ENCODE measurements around the gene ANKRD35. TPM values are rescaled to one million over a fixed set of nuclear protein-coding genes. Genes with fewer than 3 reads are reported as not detected.

ANKRD35 gene
- total RNA-seq, 1 donor from 2014 or later: 0.82 TPM

DNA sequence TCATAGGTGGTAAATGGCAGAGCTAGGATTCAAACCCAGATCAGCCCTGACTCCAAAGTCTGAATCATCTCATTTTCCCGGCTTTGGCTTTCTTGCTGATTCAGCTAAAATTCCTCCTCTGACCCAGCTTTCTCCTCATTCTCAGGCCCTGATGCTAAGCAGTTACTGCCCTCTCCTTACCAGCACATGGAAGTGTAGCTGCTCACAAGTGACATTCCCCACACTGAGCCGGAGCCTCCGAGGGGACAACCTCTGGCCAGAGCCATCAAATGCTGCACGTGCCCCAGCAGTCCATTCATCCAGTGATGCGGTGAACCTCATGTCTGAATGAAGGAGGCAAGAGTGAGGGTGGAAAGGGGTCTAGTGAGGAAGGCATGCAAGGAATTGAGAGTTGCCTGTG, 13.1 kb upstream of the ANKRD35 start:
- no peak for FAIRE-seq
- no peak for DNase-seq (ENCODE audit: low spot score in 2 of 2)

DNA sequence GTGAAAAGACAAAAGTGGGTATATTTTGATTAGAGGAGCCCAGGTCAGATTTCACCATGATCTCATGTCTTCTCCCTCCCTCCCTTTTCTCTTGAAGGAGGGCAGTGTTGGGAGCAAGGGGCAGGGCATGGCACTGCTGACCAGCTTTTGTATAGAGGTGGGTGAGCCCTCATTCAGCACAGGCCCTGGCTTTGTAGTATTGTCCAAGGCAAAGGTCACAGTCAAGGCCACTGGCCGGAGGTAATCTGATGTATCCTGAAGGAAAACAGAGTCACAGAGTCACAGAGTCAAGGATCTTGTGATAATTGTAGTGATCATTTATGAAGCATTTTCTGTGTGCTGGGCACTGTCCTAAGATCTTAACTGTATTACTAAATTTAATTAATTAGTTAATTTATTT, 12.3 kb upstream of the ANKRD35 start:
- FAIRE-seq: no peak
- no peak for DNase-seq (ENCODE audit: low spot score in 2 of 2)

DNA sequence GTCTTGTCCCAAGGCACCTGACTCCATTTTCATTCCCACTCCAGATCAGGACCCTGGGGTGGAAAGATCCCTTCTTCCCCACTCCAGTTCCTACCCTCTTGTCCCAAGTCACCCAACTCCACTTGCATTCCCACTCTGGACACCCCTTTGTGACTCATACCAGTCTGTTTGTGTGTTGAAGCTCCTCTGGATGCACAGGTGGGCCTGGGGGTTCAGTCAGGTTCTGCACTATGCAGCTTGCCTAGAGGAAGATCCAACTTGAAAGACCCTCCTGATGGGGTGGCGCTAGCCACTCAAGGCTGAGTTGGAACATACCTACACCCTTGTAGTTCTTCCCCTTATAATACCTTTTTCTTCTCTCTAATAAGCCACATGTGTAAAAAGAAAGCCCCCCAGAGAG, 9.8 kb upstream of the ANKRD35 start:
- FAIRE-seq: no peak
- DNase-seq (ENCODE audit: low spot score in 2 of 2): no peak

DNA sequence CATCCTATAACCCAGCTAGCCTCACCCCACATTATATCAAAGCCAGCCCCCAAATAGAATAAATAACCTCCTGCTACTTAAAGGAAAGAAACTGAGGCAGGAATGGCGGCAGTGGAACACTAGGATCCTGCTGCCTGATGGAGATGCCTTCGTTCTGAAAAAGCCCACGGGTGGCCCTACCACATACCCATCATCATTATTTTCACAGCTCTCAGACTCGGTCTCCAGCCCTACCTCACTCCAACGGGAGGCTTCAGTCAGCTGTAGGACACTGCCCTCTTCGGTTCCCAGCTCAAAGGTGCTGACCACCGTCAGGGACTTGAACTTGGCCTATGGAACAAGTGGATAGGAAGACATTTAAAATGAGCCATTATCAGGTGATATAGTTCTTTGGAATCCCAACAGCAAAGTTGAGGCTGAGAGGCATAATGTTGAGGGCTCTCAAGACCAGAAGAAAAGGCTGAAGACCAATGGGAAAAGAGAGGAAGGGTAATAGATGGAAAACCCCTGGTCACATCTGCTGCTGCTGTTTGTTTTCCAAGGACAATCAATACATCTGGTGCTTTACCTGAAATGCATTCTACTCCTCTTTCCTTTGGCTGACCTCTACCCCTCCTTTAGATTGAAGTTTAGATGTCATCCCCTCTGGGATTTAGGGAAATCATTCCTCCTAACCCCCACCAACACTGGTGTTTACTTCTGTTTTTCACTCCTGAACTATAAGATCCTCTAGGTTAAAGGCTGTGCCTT, 7.8 kb upstream of the ANKRD35 start:
- DNase-seq (ENCODE audit: low spot score in 2 of 2) (no peak), FAIRE-seq (no peak)

DNA sequence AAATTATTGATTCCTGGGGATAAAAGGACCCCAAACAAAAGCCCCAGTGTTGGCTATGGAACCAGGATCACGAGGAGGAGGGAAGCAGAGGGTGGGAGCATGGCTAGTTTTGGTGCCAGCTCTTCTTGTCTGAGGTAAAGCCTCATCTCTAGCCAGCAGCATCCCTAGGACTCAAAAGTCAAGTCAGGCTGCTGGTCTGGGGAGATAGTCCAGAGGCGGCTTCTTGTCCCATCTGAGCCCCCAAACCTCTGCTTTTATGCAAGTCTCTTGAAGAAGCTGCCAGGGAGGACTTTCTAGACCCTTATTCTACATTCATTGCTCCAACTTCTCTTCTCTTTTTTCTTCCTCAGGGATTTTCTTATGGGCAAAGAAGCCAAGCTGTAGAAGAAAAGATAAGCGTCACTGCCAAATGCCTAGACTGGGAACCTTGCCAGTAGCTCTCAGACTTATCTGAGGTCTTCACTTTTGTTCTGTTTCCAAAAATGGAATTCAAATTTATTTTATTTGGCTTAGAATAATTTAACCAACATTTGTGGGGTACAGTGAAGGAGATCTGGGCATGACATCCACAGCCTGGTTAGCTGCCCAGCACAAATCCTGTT, 6.9 kb upstream of the ANKRD35 start:
- DNase-seq (ENCODE audit: low spot score in 2 of 2) (no peak), FAIRE-seq (no peak)

DNA sequence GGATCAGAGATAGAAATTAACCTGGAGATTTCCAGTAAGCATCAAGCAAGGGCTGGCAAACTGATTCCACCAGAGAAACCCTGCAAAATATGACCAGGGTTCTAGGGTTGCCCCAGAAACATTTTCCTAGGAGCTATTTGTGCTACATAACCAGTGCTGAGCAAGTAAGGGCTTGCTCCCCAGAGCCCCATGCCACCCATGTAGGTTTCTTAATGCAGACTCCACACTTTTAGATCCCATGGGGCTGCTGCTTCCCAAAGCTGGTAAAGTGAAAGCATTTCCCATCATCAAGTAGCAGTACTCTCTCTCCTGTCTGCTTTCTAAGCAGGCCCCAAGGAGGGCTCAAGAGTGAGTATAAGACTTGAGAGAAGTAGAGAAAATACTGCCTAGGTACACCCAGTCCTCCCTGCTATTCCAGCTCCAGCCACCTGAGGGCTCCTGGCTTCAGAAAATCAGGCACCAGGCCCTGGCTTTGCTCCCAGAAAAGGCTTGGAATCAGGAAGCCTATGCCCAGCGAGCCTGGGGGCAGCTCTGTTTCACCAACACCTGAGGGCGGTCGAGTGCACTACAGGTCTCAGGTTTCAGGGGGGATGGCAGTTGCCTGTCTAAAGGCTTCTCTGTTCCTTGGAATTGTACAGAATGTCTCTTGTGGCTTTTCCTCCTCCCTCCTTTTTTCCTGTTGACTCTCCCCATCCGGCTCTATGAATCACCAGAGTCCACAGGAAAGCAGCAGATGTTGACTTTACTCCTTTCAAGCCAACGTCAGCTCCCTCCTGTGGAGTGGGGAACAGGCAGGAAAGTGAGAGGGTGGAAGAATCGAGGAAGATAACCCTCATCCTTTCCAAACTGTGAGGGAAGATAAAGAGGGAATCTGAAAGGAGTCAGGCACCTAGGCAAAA, 6.2 kb upstream of the ANKRD35 start:
- DNase-seq (ENCODE audit: low spot score in 2 of 2): peak; percentile 77 to 86
- no peak for FAIRE-seq

DNA sequence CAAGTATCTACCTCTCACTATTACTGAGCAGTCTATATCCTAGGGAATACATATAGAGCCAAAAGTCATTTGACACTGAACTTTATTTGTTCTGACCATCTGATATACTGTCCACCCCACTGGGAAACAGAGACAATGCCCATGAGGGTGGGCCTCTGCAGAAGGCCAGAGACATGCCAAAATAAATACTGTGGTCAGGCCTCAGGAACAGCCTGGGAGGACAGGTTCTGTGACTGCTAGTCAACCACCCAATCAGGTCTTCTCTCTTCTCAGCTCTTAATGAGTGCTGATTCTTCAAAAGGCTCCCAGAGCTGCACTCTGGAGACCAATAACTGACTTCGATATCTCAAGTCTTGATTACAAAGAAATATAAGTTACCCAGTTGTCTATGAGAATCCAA, 5.5 kb upstream of the ANKRD35 start:
- DNase-seq (ENCODE audit: low spot score in 2 of 2): no peak
- FAIRE-seq: no peak

DNA sequence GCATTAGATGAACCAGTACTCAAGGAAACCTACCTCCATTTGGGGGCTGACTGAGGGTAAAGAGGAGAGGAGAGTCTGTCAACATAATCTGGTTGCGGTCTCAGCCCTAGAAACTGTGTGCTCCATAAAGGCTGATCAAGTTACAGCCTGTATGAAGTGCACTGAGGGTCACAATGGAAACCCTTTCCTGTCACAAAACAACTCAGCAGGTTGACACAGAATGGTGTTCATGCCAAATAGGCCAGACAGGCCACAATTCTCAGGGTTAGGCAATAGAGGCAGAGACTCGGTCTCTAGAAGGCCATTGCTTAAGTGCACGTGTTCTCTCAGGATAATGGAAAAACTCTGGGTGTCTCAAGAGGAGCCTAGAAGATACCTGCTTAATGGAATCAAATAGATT, 4.1 kb upstream of the ANKRD35 start:
- DNase-seq (ENCODE audit: low spot score in 2 of 2) (no peak), FAIRE-seq (no peak)

DNA sequence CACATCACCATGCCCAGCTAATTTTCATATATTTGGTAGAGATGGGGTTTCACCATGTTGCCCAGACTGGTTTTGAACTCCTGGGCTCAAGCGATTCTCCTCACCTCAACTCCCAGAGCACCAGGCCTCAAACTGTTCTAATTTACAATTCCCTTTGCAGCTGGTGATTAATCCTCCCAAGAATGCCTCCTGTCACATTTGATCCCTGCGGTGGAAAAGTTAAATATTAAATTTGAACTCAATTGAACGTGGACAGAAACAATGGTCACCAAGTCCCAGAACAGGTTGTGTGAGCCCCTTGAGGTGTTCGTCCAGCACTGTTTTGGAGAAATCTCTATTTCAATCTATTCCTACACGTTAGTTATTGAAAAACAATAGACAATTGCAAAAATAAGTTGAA, 2.0 kb upstream of the ANKRD35 start:
- DNase-seq (ENCODE audit: low spot score in 2 of 2) (no peak), FAIRE-seq (no peak)

DNA sequence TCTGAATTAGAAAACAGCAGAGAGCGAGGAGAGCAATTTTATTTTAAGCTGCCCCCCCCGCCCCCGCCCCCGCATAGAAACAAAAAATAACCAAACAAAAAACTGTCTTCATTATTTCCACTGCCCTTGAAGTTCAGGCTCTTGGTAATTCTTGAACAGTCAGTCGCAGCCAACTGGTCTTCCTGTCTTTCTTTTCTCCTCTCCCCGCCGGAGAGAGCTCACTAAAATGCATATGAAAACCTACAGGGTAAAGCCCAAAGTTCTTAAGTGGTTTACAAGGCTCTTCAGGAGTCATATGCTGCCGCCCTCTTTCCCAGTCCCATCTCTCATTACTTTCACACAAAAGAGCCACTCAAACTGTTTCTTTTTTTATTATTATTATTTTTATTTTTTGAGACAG, 1.1 kb upstream of the ANKRD35 start:
- DNase-seq (ENCODE audit: low spot score in 2 of 2) (no peak), FAIRE-seq (no peak)

DNA sequence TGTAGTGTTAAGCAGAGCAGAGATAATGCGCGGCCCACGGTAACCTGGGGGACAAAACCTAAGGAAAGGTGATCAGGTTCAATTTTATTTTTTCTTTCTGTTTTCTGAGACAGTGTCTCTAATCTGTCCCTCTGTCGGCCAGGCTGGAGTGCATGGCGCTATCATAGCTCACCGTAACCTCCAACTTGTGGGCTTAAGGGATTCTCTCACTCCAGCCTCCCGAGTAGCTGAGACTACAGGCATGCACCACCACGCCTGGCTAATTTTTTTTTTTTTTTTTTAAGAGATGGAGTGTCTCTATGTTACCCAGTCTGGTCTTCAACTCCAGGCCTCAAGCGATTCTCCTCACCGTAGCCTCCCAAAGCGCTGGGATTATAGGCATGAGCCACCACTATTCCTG, 724 bp upstream of the ANKRD35 start:
- FAIRE-seq (no peak), DNase-seq (ENCODE audit: low spot score in 2 of 2) (no peak)

DNA sequence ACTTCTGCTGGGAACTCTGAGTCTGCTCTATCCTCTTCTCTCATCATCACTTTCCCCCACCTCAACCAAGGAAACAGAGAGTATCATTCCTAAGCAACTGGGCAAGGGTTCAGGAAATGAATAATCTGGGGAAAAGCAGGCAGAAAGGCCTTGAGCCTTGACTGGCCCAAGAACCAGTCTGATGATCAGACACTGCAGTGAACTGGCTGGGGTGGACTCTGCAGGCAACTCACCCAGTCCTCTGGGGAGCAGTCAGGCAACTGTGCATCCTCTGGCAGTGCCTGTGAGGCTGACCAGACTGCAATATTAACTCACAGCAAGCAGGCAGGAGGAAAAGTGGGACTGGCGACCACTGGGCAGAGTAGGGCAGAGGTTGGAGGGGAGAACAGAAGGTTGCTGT, 991 bp downstream of the ANKRD35 start:
- DNase-seq (ENCODE audit: low spot score in 2 of 2): no peak
- FAIRE-seq: no peak

DNA sequence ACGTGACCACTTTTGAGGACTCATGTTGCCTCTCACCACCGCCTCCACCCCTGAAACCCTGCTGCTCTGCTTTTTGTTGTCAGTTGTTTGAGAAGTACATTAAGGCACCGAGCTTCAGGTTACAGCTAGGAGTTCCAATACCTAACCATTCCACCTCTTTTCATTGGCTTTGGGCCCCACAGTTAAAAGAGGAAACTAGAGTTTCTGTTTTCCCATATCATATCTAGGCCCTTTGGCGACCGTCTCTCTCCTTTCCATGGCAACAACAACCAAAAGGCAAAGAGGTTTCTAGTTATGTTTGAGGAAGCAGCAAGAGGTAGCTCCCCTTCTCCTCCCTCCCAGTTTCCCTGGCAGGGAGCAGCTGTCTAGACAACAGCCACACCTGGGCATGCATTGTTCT, 5.9 kb downstream of the ANKRD35 start:
- DNase-seq (ENCODE audit: low spot score in 2 of 2) (no peak), FAIRE-seq (no peak)

DNA sequence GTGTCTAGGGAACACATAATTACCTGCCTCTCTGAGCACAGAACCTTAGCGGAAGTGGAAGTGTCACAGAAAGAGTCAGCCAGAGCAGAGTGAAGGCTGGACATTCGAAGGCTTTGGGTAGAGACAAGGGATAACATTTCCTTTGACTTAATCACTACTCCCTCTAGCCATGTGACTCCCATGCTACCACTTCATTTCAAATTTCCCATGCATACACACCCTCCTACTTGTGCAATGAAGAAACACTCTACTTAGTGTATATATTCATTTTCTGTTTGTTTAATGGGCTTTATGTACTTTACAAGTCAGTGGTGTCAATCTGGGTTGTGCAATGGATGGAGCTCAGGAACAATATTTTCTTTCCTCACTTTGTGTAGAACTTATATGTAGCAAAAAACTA, 6.9 kb downstream of the ANKRD35 start:
- DNase-seq (ENCODE audit: low spot score in 2 of 2): no peak
- FAIRE-seq: no peak

DNA sequence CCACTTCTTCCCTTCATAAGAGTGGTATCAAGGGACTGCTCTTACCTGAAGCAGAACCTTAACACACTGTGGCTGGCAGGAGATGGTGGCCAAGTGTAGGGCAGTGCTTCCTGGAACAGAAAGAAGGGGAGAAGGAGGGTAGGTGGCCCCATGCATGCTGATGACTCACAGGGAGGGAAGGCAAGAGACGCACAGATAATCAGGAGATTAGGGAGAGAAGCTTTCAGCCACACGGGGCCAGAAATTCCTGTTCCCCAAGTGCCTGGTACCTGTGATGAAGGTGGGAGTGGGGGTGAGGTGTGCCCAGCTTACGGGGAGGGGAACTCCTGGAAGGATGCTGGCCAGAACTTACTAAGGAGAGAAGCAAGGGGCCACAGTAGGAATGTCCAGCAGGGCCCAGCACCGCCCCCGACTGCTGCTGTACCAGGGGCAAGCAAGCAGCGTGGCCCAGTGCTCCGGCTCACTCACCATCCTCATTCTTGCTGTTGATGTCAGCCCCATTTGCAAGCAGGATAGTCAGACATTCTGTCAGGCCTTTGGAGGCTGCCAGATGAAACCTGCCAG, 7.7 kb downstream of the ANKRD35 start:
- FAIRE-seq (no peak), DNase-seq (ENCODE audit: low spot score in 2 of 2) (no peak)

DNA sequence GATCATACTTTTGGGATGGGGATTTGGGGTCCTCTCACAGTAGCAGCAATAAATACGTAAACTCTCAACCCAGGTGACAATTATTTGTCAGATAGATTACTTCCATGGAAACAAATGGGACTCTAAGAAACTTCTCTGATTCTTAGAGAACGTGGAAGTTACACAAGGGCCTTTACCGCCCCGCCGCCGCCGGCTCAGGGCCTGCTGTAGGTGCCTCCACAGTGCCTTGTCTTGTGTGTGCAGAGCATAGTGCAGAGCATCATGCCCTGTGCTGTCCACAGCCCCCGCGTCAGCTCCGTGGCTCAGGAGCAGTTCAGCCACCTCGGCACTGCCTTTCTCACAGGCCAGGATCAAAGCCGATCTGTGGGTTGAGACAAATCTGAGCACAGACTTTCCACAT, 11.0 kb downstream of the ANKRD35 start:
- DNase-seq (ENCODE audit: low spot score in 2 of 2): no peak
- no peak for FAIRE-seq

DNA sequence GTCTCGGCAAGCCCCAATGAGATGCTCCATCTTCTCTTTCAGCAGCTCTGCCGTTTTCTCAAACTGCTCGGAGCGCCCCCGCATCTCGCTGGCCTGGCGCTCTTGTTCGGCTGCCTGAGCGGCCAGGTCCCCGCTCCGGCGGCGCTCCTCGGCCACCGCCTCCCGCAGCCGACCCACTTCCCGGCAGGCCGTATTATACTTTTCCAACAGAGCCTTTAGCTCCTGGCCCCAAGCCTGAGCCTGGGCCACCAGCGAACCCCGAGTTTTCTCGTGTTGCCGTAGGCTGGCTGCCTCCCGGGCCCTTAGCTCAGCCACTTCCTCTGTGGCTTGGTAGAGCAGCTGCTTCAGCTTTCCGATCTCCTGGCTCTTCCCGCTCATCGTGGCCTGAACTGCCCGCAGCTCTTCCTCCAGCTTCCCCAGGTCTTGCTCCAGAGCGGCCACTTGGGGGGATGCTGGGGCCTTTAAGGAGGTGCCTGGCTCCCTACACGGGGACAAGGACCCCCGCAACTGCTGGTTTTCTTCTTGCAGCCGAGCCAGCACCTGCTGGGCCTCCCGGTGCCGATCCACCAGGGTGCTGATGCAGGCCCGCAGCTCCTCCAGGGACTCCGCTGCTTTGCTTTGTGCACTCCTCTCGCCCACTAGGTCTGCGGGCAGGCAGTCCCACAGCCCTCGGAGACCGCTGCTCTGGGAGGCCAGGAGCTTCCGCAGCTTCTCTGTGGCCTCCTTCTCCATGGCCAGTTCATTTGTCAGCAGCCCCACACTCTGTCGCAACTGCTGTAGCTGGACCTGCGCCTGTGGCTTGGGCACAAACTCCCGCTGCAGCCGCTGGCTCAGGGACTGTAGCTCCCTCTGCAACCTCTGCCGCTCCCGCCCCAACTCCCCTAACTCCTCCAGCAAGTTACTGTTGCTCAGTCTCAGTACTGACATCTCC, 13.4 kb downstream of the ANKRD35 start:
- DNase-seq (ENCODE audit: low spot score in 2 of 2) (peak in 1 of 2 donors; percentile 54), FAIRE-seq (no peak)

DNA sequence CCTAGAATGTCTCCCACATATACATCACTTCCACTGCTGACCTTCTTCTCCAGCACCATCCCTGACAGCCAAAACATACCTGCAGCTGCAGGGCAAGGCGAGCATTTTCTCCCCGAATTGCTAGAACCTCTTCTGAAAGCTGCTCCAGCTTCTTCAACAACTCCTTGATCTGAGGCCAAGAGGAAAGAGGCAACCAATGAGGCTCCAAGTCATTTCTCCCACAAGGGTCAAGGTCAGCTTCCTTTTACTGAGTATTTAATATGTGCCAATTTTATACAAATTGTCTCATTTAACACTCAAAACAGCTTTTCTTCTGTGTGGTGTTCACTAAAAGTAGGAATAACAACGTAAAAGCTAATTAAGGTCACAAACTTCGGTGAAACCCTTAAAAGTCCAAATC, 17.4 kb downstream of the ANKRD35 start:
- DNase-seq (ENCODE audit: low spot score in 2 of 2) (no peak), FAIRE-seq (no peak)

DNA sequence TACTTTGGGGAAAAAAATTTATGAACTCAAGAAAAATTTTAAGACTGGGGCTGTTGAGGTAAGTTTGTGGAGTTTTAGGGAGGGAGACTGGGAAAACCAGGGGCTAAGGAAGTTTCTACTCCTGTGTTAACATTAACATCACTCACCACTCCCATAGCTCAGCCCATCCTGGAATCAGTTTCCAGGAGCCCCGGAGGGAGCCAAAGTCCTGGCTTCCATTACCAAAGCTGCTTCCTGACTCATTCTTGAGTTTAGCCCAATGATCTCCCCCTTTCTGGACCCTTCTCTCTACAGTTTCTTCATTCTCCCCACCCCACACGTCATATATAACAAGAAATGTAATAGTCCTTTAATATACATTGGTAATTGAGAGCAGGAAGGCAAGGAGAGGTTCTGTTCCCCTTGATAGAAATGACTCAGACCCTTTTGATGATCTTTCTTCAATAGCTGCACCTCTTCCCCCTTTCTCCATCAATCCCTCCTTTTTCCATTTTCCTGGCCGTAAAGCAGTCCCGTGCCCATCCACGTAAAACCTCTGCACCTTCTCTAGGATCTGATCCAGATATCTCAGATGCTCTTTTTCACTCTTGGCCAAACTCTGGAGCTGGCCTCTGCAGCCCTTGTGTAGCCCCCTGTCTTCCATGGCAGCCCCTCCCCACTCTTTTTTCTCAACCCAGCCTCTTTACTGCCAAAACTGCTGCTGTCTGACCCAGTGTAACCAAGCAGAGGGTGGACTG, 22.2 kb downstream of the ANKRD35 start:
- DNase-seq (ENCODE audit: low spot score in 2 of 2) (no peak), FAIRE-seq (no peak)
